Activated CD8-positive, alpha-beta T cell treated with anti-CD3 and anti-CD28 coated beads, Interleukin-2, amount 10 ng/mL, durations not matched to agents 7 days and 5 days (primary cell): ENCODE measurements around the gene DLG3. TPM values are rescaled to one million over a fixed set of nuclear protein-coding genes. Genes with fewer than 3 reads are reported as not detected.

Experiments
- ATAC-seq: fragments of 150-1000 bp; cut with Tn5 transposase; one replicate; pipeline ENCODE4 v1.10.0; 2021; ENCODE audit warnings: moderate library complexity
- CTCF ChIA-PET: fragments of 350-600 bp; sonication (Branson Sonifier 250); formaldehyde crosslinking; loops from one replicate; lab custom pipeline; 2021; ENCODE audit warnings: antibody characterized with exemption; lab: Charles Lee
- POLR2A ChIA-PET: fragments of 350-600 bp; sonication (Branson Sonifier 250); formaldehyde crosslinking; loops from one replicate; lab custom pipeline; 2021; ENCODE audit warnings: antibody characterized with exemption; lab: Charles Lee
- DNase-seq: peaks from one replicate; pipeline ENCODE4 v3.0.0-alpha.2; 2020
- H3K27ac Mint-ChIP-seq: one replicate; pipeline ENCODE4 v1.8.0; 2021; ENCODE audit warnings: mild to moderate bottlenecking, mixed read lengths
- H3K27me3 Mint-ChIP-seq: one replicate; pipeline ENCODE4 v1.8.0; 2021; ENCODE audit warnings: low read depth, mixed read lengths
- H3K36me3 Mint-ChIP-seq: one replicate; pipeline ENCODE4 v1.8.0; 2021; ENCODE audit warnings: low read depth, mixed read lengths
- H3K4me1 Mint-ChIP-seq: one replicate; pipeline ENCODE4 v1.8.0; 2021; ENCODE audit warnings: low read depth, mixed read lengths
- H3K4me3 Mint-ChIP-seq: one replicate; pipeline ENCODE4 v1.8.0; 2021; ENCODE audit warnings: mild to moderate bottlenecking, mixed read lengths
- H3K9me3 Mint-ChIP-seq: one replicate; pipeline ENCODE4 v1.8.0; 2022; ENCODE audit warnings: mixed read lengths; ENCODE audit not compliant: insufficient read depth
- total RNA-seq, 2 experiments: library from RNA; stranded (reverse); gene quantifications; one replicate each; pipeline ENCODE4 v1.2.3, GENCODE V29; 2021

DLG3 gene
- total RNA-seq, 2 experiments from 2014 or later: 22.8 to 24.6 TPM

GRCh38 chrX:70553516-70553915, 108.9 kb downstream of the DLG3 start:
- Mint-ChIP-seq H3K9me3 (no peaks in the 10 kb centered on the region), H3K4me1 (peaks cover 10% of the 10 kb centered on the region), H3K27me3 (peaks cover 8% of the 10 kb centered on the region), H3K4me3 (no peak overlapping the region), H3K36me3 (no peaks in the 10 kb centered on the region), H3K27ac (no peak overlapping the region)
- DNase-seq (no peak), ATAC-seq (no peak)
- ChIA-PET POLR2A (interaction anchor here (0.5 kb wide), 1 partner anchor 167 kb away, joined by 3 read pairs; no protein-coding TSS in a partner anchor), CTCF (interaction anchor here (1.2 to 2.4 kb wide), 6 partner anchors 24 to 120 kb away, joined by 3 to 13 read pairs (median 6); no protein-coding TSS in a partner anchor)

DNA sequence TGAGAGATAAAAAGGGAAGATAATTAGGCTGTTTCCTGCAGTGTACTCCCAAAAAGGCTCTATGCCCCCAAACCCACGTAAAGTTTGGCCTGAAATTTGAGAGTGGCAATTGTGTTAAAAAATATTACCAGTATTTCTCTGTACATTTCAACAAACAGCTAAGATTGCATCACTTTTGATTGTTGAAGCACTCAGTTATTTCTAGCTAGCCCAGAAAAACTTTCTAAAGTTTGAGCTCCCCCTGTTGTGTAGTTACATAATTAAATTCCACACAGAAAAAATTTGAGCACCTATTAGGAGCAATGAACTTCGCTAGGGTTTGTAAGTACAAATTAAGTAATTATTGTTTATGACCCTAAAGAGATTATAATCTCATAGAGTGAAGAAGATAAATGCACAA, 109.4 kb downstream of the DLG3 start:
- Mint-ChIP-seq H3K9me3 (no peaks in the 10 kb centered on the region), H3K36me3 (no peaks in the 10 kb centered on the region), H3K27ac (no peak overlapping the region), H3K4me1 (peaks cover 10% of the 10 kb centered on the region), H3K27me3 (peaks cover 10% of the 10 kb centered on the region), H3K4me3 (no peak overlapping the region)
- no peak for ATAC-seq
- ChIA-PET CTCF (interaction anchor here (1.2 to 2.4 kb wide), 6 partner anchors 25 to 121 kb away, joined by 3 to 13 read pairs (median 6); no protein-coding TSS in a partner anchor), POLR2A (no interaction called here)
- DNase-seq: no peak

- Mint-ChIP-seq H3K4me3 (no peak overlapping the region), H3K4me1 (peaks cover 10% of the 10 kb centered on the region), H3K27ac (no peak overlapping the region), H3K36me3 (no peaks in the 10 kb centered on the region), H3K27me3 (peaks cover 10% of the 10 kb centered on the region), H3K9me3 (no peaks in the 10 kb centered on the region)
- ATAC-seq (no peak), DNase-seq (no peak)
- ChIA-PET CTCF (interaction anchor here (1.2 to 2.4 kb wide), 6 partner anchors 25 to 121 kb away, joined by 3 to 13 read pairs (median 6); no protein-coding TSS in a partner anchor), POLR2A (no interaction called here)
Measured at GRCh38 chrX:70554523-70554922, 109.9 kb downstream of the DLG3 start.

DNA sequence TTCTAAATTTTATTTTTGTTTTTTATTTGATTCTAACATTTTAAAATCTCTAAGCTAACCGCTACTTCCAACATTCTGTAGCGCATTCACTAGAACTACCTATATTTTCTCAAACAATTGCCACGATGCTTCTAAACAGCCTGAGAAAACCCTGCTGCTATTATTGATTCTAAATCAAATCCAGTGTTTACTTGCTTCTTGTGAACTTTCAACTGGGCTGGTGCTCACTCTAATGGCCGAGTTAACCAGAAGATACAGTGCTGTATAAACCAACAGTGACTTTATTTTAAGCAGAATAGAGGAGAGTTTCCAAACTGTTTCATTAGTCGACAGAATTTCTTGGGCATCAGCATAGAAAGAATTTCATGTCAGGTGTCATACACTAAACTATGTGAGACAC, 110.3 kb downstream of the DLG3 start:
- no peak for DNase-seq
- CTCF ChIA-PET: interaction anchor here (1.2 to 2.4 kb wide), 4 partner anchors 29 to 121 kb away, joined by 3 to 13 read pairs (median 8); no protein-coding TSS in a partner anchor
- H3K4me3 Mint-ChIP-seq: no peak overlapping the region
- POLR2A ChIA-PET: no interaction called here
- peaks cover 9% of the 10 kb centered on the region for H3K27me3 Mint-ChIP-seq
- no peaks in the 10 kb centered on the region for H3K9me3 Mint-ChIP-seq
- no peak overlapping the region for H3K27ac Mint-ChIP-seq
- H3K4me1 Mint-ChIP-seq: peaks cover 10% of the 10 kb centered on the region
- ATAC-seq: no peak
- no peaks in the 10 kb centered on the region for H3K36me3 Mint-ChIP-seq

Other genes with a start within 250 kb of the DLG3 start
- gene AWAT1, start 210.2 kb upstream of the DLG3 start, total RNA-seq: not detected
- under 1 TPM; 0.21 to 0.45 TPM for gene P2RY4, start 184.6 kb upstream of the DLG3 start, total RNA-seq
- not detected for gene ARR3, start 176.5 kb upstream of the DLG3 start, total RNA-seq
- gene RAB41, start 162.7 kb upstream of the DLG3 start, total RNA-seq: not detected
- gene PDZD11, start 154.9 kb upstream of the DLG3 start, total RNA-seq: 10 to 100 TPM; 38.7 to 39.7 TPM
- gene KIF4A, start 154.7 kb upstream of the DLG3 start, total RNA-seq: 10 to 100 TPM; 41.3 to 44.3 TPM
- gene GDPD2, start 21.5 kb upstream of the DLG3 start, total RNA-seq: under 1 TPM; 0.34 to 0.63 TPM